ENCODE data around the gene C2CD3. TPM values are rescaled to one million over a fixed set of nuclear protein-coding genes. Genes with fewer than 3 reads are reported as not detected.

The C2CD3 gene
- total and polyA plus RNA-seq, 10 of the 15 experiments (the other 5 are each of a cell fraction or from before 2014, with no cell fraction given), result 2.3 to 24.0 (median 16.3) TPM

DNA sequence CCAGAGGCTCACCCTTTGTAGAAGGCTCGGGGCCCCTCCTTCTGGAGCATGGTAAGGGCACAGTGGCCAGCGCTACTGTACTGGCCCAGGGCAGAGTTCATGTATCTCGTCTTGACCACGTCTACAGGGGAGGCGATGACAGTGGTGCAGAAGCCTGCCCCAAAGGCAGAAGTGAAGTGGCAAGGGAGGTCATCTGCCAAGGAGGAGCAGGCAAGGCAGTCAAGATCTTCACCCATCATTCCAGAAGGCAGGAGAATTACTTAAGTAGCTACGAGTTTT, 195.4 kb downstream of the C2CD3 start:
- Histone ChIP-seq H3K9ac (ENCODE audit: control insufficient read depth, insufficient read depth, low read length) (no peak overlapping the region), H3K4me3 (no peak overlapping the region), H3K36me3 (ENCODE audit: control insufficient read depth in 2 of 2, insufficient read depth in 2 of 2, low read length in 1 of 2) (peaks cover 28 to 30% of the 10 kb centered on the region in 2 experiments), H4K20me1 (ENCODE audit: control insufficient read depth, insufficient read depth) (no peaks in the 10 kb centered on the region), H3K4me2 (ENCODE audit: control insufficient read depth, insufficient read depth) (no peak overlapping the region), H3K9me3 (replicated peaks; ENCODE audit: control insufficient read depth, insufficient read depth, low read length) (no peaks in the 10 kb centered on the region), H3K4me1 (ENCODE audit: control insufficient read depth, insufficient read depth, low read length) (peaks cover 18% of the 10 kb centered on the region), H3K27ac (ENCODE audit: control insufficient read depth, insufficient read depth) (no peak overlapping the region), H3K27me3 (replicated peaks in 1 of 2; ENCODE audit: control insufficient read depth in 2 of 2, insufficient read depth in 2 of 2, low read length in 1 of 2) (no peaks in the 10 kb centered on the region), H3K79me2 (ENCODE audit: control insufficient read depth, insufficient read depth, low read length) (peaks cover 23% of the 10 kb centered on the region), H2AFZ (ENCODE audit: control insufficient read depth, low read depth, low read length) (no peak overlapping the region)
- BruUV-seq (replicated peaks), result no TSS peak
- in situ Hi-C loops (cut with MboI) (no loop called here), intact Hi-C loops (cut with micrococcal nuclease; ENCODE audit: unreplicated experiment) (no loop called here)
- FAIRE-seq (no peak), ATAC-seq (no peak), DNase-seq (ENCODE audit: low read depth, low spot score) (no peak)
- RAD21 ChIA-PET (ENCODE audit: unreplicated experiment), result no interaction called here
- 74% methylated on average over 6 of the region's 6 CpGs for WGBS (ENCODE audit: insufficient coverage, insufficient replicate concordance, low lambda C conversion rate, missing lambda C conversion rate)
- no peak for TF ChIP-seq BCL11A (IDR thresholded peaks at IDR 0.05; ENCODE audit: low read depth, low read length)
- no peak for TF ChIP-seq TAF1 (IDR thresholded peaks at IDR 0.05; ENCODE audit: borderline replicate concordance, low read depth, low read length)
- no peak for TF ChIP-seq NRF1 (conservative IDR thresholded peaks at IDR 0.05; ENCODE audit: low read depth, low read length)
- TF ChIP-seq ZNF207 (IDR thresholded peaks at IDR 0.05; ENCODE audit: borderline replicate concordance), result no peak
- no peak for TF ChIP-seq RAD21 (IDR thresholded peaks at IDR 0.05; ENCODE audit: insufficient read depth, low read depth, low read length)
- no peak for TF ChIP-seq ZNF24 (IDR thresholded peaks at IDR 0.05)
- no peak for TF ChIP-seq CBX5 (IDR thresholded peaks at IDR 0.05; ENCODE audit: low read depth)
- no peak for TF ChIP-seq JUNB (IDR thresholded peaks at IDR 0.05)
- no peak for TF ChIP-seq DPF2 (IDR thresholded peaks at IDR 0.05)
- no peak for TF ChIP-seq EED (IDR thresholded peaks at IDR 0.05; ENCODE audit: low read depth)
- no peak for TF ChIP-seq CREM (IDR thresholded peaks at IDR 0.05; ENCODE audit: low read depth)
- TF ChIP-seq SIX5 (IDR thresholded peaks at IDR 0.05; ENCODE audit: low read depth, low read length, severe bottlenecking), result no peak
- TF ChIP-seq, protein P1, sequence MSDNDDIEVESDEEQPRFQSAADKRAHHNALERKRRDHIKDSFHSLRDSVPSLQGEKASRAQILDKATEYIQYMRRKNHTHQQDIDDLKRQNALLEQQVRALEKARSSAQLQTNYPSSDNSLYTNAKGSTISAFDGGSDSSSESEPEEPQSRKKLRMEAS (IDR thresholded peaks at IDR 0.05; ENCODE audit: low read depth, low read length), result no peak
- TF ChIP-seq, protein P2, sequence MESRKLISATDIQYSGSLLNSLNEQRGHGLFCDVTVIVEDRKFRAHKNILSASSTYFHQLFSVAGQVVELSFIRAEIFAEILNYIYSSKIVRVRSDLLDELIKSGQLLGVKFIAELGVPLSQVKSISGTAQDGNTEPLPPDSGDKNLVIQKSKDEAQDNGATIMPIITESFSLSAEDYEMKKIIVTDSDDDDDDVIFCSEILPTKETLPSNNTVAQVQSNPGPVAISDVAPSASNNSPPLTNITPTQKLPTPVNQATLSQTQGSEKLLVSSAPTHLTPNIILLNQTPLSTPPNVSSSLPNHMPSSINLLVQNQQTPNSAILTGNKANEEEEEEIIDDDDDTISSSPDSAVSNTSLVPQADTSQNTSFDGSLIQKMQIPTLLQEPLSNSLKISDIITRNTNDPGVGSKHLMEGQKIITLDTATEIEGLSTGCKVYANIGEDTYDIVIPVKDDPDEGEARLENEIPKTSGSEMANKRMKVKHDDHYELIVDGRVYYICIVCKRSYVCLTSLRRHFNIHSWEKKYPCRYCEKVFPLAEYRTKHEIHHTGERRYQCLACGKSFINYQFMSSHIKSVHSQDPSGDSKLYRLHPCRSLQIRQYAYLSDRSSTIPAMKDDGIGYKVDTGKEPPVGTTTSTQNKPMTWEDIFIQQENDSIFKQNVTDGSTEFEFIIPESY (IDR thresholded peaks at IDR 0.05), result no peak
- no peak for TF ChIP-seq FOS (IDR thresholded peaks at IDR 0.05; ENCODE audit: borderline replicate concordance, extremely low read depth, insufficient read length)
- no peak for TF ChIP-seq HDAC6 (IDR thresholded peaks at IDR 0.05; ENCODE audit: unreplicated experiment)
- no peak for TF ChIP-seq NFYA (IDR thresholded peaks at IDR 0.05; ENCODE audit: borderline replicate concordance, low read depth, low read length)
- POLR2A ChIA-PET, result no interaction called here
- CTCF ChIA-PET, result interaction anchor here (1.4 kb wide), 1 partner anchor 11 kb away, joined by 3 read pairs; no protein-coding TSS in a partner anchor
- SMC1A ChIA-PET (ENCODE audit: uncharacterized antibody, unreplicated experiment), result no interaction called here
